ENCODE data around the gene FOXD4L1. TPM values are rescaled to one million over a fixed set of nuclear protein-coding genes. Genes with fewer than 3 reads are reported as not detected.
"Not testable (repeated sequence)": the region's sequence is repeated elsewhere in the genome, so short reads cannot be mapped to it uniquely, and the experiment has no call there.

The FOXD4L1 gene
- total RNA-seq, 2 experiments from 2014 or later: 0.44 to 0.80 TPM

- CTCF ChIA-PET (ENCODE audit: unreplicated experiment); H3K79me2 ChIP-seq (ENCODE audit: insufficient read depth, low read depth, low read length); BruUV-seq (replicated peaks); H3K4me3 ChIP-seq (ENCODE audit: low read depth, low read length, poor library complexity, severe bottlenecking); H3K4me2 ChIP-seq (ENCODE audit: low read length); H3K36me3 ChIP-seq (ENCODE audit: insufficient read depth, low read length); intact Hi-C loops (cut with micrococcal nuclease; ENCODE audit: unreplicated experiment); POLR2A ChIA-PET; H3K9me2 ChIP-seq (ENCODE audit: insufficient read depth, low read length); DNase-seq (ENCODE audit: low spot score); H3K27ac ChIP-seq (ENCODE audit: low read depth, low read length, poor library complexity, severe bottlenecking); H4K20me1 ChIP-seq (ENCODE audit: insufficient read depth, low read length); H3K9me3 ChIP-seq (ENCODE audit: low read length); H2AFZ ChIP-seq (ENCODE audit: low read length); H3K4me1 ChIP-seq (ENCODE audit: insufficient read depth, low read length, poor library complexity, severe bottlenecking): not testable (repeated sequence)
Observed at GRCh38 chr2:113500723-113501038, 2.2 kb downstream of the FOXD4L1 start.

GRCh38 chr2:113502216-113503093, 4.0 kb downstream of the FOXD4L1 start:
- H4K20me1 ChIP-seq (ENCODE audit: insufficient read depth, low read length); H3K4me3 ChIP-seq (ENCODE audit: low read depth, low read length, poor library complexity, severe bottlenecking); POLR2A ChIA-PET; H3K4me2 ChIP-seq (ENCODE audit: low read length); H3K27ac ChIP-seq (ENCODE audit: low read depth, low read length, poor library complexity, severe bottlenecking); H3K79me2 ChIP-seq (ENCODE audit: insufficient read depth, low read depth, low read length); H2AFZ ChIP-seq (ENCODE audit: low read length); DNase-seq (ENCODE audit: low spot score); H3K9me2 ChIP-seq (ENCODE audit: insufficient read depth, low read length); H3K36me3 ChIP-seq (ENCODE audit: insufficient read depth, low read length); H3K9me3 ChIP-seq (ENCODE audit: low read length); H3K4me1 ChIP-seq (ENCODE audit: insufficient read depth, low read length, poor library complexity, severe bottlenecking); intact Hi-C loops (cut with micrococcal nuclease; ENCODE audit: unreplicated experiment); BruUV-seq (replicated peaks): not testable (repeated sequence)
- CTCF ChIA-PET (ENCODE audit: unreplicated experiment): interaction anchor here (0.5 kb wide), 1 partner anchor 200 kb away, joined by 3 read pairs; no protein-coding TSS in a partner anchor

GRCh38 chr2:113503094-113504042, 4.9 kb downstream of the FOXD4L1 start:
- H3K9me3 ChIP-seq (ENCODE audit: low read length); H3K79me2 ChIP-seq (ENCODE audit: insufficient read depth, low read depth, low read length); DNase-seq (ENCODE audit: low spot score); H3K4me3 ChIP-seq (ENCODE audit: low read depth, low read length, poor library complexity, severe bottlenecking); CTCF ChIA-PET (ENCODE audit: unreplicated experiment); BruUV-seq (replicated peaks); intact Hi-C loops (cut with micrococcal nuclease; ENCODE audit: unreplicated experiment); H3K4me1 ChIP-seq (ENCODE audit: insufficient read depth, low read length, poor library complexity, severe bottlenecking); H3K27ac ChIP-seq (ENCODE audit: low read depth, low read length, poor library complexity, severe bottlenecking); H3K9me2 ChIP-seq (ENCODE audit: insufficient read depth, low read length); H4K20me1 ChIP-seq (ENCODE audit: insufficient read depth, low read length); H2AFZ ChIP-seq (ENCODE audit: low read length); H3K36me3 ChIP-seq (ENCODE audit: insufficient read depth, low read length); H3K4me2 ChIP-seq (ENCODE audit: low read length); POLR2A ChIA-PET: not testable (repeated sequence)

GRCh38 chr2:113504081-113504480, 5.6 kb downstream of the FOXD4L1 start:
- H3K4me1 ChIP-seq (ENCODE audit: insufficient read depth, low read length, poor library complexity, severe bottlenecking); BruUV-seq (replicated peaks); H3K4me3 ChIP-seq (ENCODE audit: low read depth, low read length, poor library complexity, severe bottlenecking); POLR2A ChIA-PET; H3K9me3 ChIP-seq (ENCODE audit: low read length); H4K20me1 ChIP-seq (ENCODE audit: insufficient read depth, low read length); intact Hi-C loops (cut with micrococcal nuclease; ENCODE audit: unreplicated experiment); H3K9me2 ChIP-seq (ENCODE audit: insufficient read depth, low read length); H3K36me3 ChIP-seq (ENCODE audit: insufficient read depth, low read length); H3K4me2 ChIP-seq (ENCODE audit: low read length); CTCF ChIA-PET (ENCODE audit: unreplicated experiment); H2AFZ ChIP-seq (ENCODE audit: low read length); DNase-seq (ENCODE audit: low spot score); H3K27ac ChIP-seq (ENCODE audit: low read depth, low read length, poor library complexity, severe bottlenecking); H3K79me2 ChIP-seq (ENCODE audit: insufficient read depth, low read depth, low read length): not testable (repeated sequence)

GRCh38 chr2:113507394-113508140, 9.1 kb downstream of the FOXD4L1 start:
- H3K4me3 ChIP-seq (ENCODE audit: low read depth, low read length, poor library complexity, severe bottlenecking); H3K9me2 ChIP-seq (ENCODE audit: insufficient read depth, low read length); POLR2A ChIA-PET; H3K9me3 ChIP-seq (ENCODE audit: low read length); BruUV-seq (replicated peaks); CTCF ChIA-PET (ENCODE audit: unreplicated experiment); H3K27ac ChIP-seq (ENCODE audit: low read depth, low read length, poor library complexity, severe bottlenecking); H2AFZ ChIP-seq (ENCODE audit: low read length); H3K79me2 ChIP-seq (ENCODE audit: insufficient read depth, low read depth, low read length); H4K20me1 ChIP-seq (ENCODE audit: insufficient read depth, low read length); H3K4me2 ChIP-seq (ENCODE audit: low read length); intact Hi-C loops (cut with micrococcal nuclease; ENCODE audit: unreplicated experiment); H3K36me3 ChIP-seq (ENCODE audit: insufficient read depth, low read length); H3K4me1 ChIP-seq (ENCODE audit: insufficient read depth, low read length, poor library complexity, severe bottlenecking); DNase-seq (ENCODE audit: low spot score): not testable (repeated sequence)

- H3K79me2 ChIP-seq (ENCODE audit: insufficient read depth, low read depth, low read length); H3K27ac ChIP-seq (ENCODE audit: low read depth, low read length, poor library complexity, severe bottlenecking); POLR2A ChIA-PET; H3K4me3 ChIP-seq (ENCODE audit: low read depth, low read length, poor library complexity, severe bottlenecking); H3K4me1 ChIP-seq (ENCODE audit: insufficient read depth, low read length, poor library complexity, severe bottlenecking); H2AFZ ChIP-seq (ENCODE audit: low read length); CTCF ChIA-PET (ENCODE audit: unreplicated experiment); H3K9me2 ChIP-seq (ENCODE audit: insufficient read depth, low read length); DNase-seq (ENCODE audit: low spot score); H3K9me3 ChIP-seq (ENCODE audit: low read length); BruUV-seq (replicated peaks); intact Hi-C loops (cut with micrococcal nuclease; ENCODE audit: unreplicated experiment); H3K36me3 ChIP-seq (ENCODE audit: insufficient read depth, low read length); H3K4me2 ChIP-seq (ENCODE audit: low read length); H4K20me1 ChIP-seq (ENCODE audit: insufficient read depth, low read length): not testable (repeated sequence)
Observed at GRCh38 chr2:113508187-113508586, 9.7 kb downstream of the FOXD4L1 start.
